Endodermal cell (in vitro differentiated cells): ENCODE data around the gene SHANK1. TPM values are rescaled to one million over a fixed set of nuclear protein-coding genes. Genes with fewer than 3 reads are reported as not detected.

ENCODE experiments used
- DNase-seq: peaks from one replicate; pipeline ENCODE4 v3.0.0-alpha.2; 2017
- H3K27ac ChIP-seq: 2 replicates; pipeline ENCODE4 v1.5.1; 2013; ENCODE audit warnings: mild to moderate bottlenecking, low read depth, low read length, moderate library complexity
- H3K27me3 ChIP-seq: 2 replicates; pipeline ENCODE4 v1.6.1; 2013; ENCODE audit warnings: mild to moderate bottlenecking, low read length, moderate library complexity; ENCODE audit not compliant: insufficient read depth, control insufficient read depth, poor library complexity, severe bottlenecking
- H3K36me3 ChIP-seq: 2 replicates; pipeline ENCODE4 v1.7.0; 2013; ENCODE audit warnings: mild to moderate bottlenecking, low read length, moderate library complexity; ENCODE audit not compliant: control insufficient read depth, insufficient read depth
- H3K4me1 ChIP-seq: one replicate; pipeline ENCODE4 v1.7.0; 2013; ENCODE audit warnings: low read length; ENCODE audit not compliant: control insufficient read depth, insufficient read depth
- H3K4me3 ChIP-seq: 2 replicates; pipeline ENCODE4 v1.5.1; 2013; ENCODE audit warnings: mild to moderate bottlenecking, low read length, moderate library complexity
- H3K9ac ChIP-seq: 2 replicates; pipeline ENCODE4 v1.6.1; 2013; ENCODE audit warnings: mild to moderate bottlenecking, low read length, moderate library complexity; ENCODE audit not compliant: poor library complexity, severe bottlenecking; ENCODE audit errors: extremely low read depth
- H3K9me3 ChIP-seq: 2 replicates; pipeline ENCODE4 v1.6.1; 2013; ENCODE audit warnings: mild to moderate bottlenecking, low read length, moderate library complexity; ENCODE audit not compliant: control insufficient read depth
- H3K27ac Mint-ChIP-seq: 2 replicates; pipeline ENCODE4 v1.8.0; 2020; ENCODE audit warnings: mixed read lengths
- H3K27me3 Mint-ChIP-seq: 2 replicates; pipeline ENCODE4 v1.8.0; 2021; ENCODE audit warnings: mild to moderate bottlenecking, mixed read lengths; ENCODE audit not compliant: insufficient read depth
- H3K36me3 Mint-ChIP-seq: 2 replicates; pipeline ENCODE4 v1.8.0; 2020; ENCODE audit warnings: low read depth, mixed read lengths
- H3K4me1 Mint-ChIP-seq: 2 replicates; pipeline ENCODE4 v1.8.0; 2020; ENCODE audit warnings: mixed read lengths
- H3K4me3 Mint-ChIP-seq: 2 replicates; pipeline ENCODE4 v1.8.0; 2020; ENCODE audit warnings: mild to moderate bottlenecking, moderate library complexity, mixed read lengths
- H3K9me3 Mint-ChIP-seq: 2 replicates; pipeline ENCODE4 v1.8.0; 2020; ENCODE audit warnings: mild to moderate bottlenecking, mixed read lengths
- WGBS, 2 experiments: methylation state at CpG; one replicate each; pipeline versions ENCODE4 v1.1.5 to v1.1.7; 2013; ENCODE audit warnings: missing lambda C conversion rate in 2 of 2, mixed read lengths in 1 of 2; ENCODE audit not compliant: insufficient coverage in 1 of 2, insufficient read length in 1 of 2; 5-methylcytosine and 5-hydroxymethylcytosine counted together
- total RNA-seq, 2 donors: library from RNA; stranded (reverse); fragmentation: NEBNext Ultra II Directional in 1 of 2; extraction: Animal tissue kit (Norgen Biotek cat#: 25700) in 1 of 2; gene quantifications; 2 replicates in 1 of 2; 3 replicates in 1 of 2; pipeline ENCODE4 v1.2.1, GENCODE V29; 2021
- TF ChIP-seq, protein P1 (sequence below): fragments of 200-600 bp; sonication (generic); conservative IDR thresholded peaks from 2 replicates; pipeline ENCODE4 v1.5.0; 2021; ENCODE audit warnings: antibody characterized with exemption, mild to moderate bottlenecking

The SHANK1 gene
- total RNA-seq, 2 donors from 2014 or later, result 1.6 to 1.9 TPM

- no peak overlapping the region for H3K27ac Mint-ChIP-seq
- peaks cover 58% of the 10 kb centered on the region for H3K27me3 Mint-ChIP-seq
- peaks cover 2% of the 10 kb centered on the region for H3K4me1 Mint-ChIP-seq
- Histone ChIP-seq H3K4me3 (no peak overlapping the region), H3K9me3 (peaks cover 7% of the 10 kb centered on the region), H3K9ac (no peak overlapping the region), H3K36me3 (no peaks in the 10 kb centered on the region), H3K4me1 (no peaks in the 10 kb centered on the region), H3K27me3 (no peaks in the 10 kb centered on the region), H3K27ac (no peak overlapping the region)
- no peak for DNase-seq
- H3K9me3 Mint-ChIP-seq, result no peaks in the 10 kb centered on the region
- 86 to 97% methylated on average over 5 to 7 of the region's 7 CpGs for WGBS, 2 experiments
- no peaks in the 10 kb centered on the region for H3K36me3 Mint-ChIP-seq
- no peak overlapping the region for H3K4me3 Mint-ChIP-seq
- TF ChIP-seq, protein P1, sequence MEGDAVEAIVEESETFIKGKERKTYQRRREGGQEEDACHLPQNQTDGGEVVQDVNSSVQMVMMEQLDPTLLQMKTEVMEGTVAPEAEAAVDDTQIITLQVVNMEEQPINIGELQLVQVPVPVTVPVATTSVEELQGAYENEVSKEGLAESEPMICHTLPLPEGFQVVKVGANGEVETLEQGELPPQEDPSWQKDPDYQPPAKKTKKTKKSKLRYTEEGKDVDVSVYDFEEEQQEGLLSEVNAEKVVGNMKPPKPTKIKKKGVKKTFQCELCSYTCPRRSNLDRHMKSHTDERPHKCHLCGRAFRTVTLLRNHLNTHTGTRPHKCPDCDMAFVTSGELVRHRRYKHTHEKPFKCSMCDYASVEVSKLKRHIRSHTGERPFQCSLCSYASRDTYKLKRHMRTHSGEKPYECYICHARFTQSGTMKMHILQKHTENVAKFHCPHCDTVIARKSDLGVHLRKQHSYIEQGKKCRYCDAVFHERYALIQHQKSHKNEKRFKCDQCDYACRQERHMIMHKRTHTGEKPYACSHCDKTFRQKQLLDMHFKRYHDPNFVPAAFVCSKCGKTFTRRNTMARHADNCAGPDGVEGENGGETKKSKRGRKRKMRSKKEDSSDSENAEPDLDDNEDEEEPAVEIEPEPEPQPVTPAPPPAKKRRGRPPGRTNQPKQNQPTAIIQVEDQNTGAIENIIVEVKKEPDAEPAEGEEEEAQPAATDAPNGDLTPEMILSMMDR, result no peak
Measured at GRCh38 chr19:50735869-50736268, 16.3 kb upstream of the SHANK1 start.

DNA sequence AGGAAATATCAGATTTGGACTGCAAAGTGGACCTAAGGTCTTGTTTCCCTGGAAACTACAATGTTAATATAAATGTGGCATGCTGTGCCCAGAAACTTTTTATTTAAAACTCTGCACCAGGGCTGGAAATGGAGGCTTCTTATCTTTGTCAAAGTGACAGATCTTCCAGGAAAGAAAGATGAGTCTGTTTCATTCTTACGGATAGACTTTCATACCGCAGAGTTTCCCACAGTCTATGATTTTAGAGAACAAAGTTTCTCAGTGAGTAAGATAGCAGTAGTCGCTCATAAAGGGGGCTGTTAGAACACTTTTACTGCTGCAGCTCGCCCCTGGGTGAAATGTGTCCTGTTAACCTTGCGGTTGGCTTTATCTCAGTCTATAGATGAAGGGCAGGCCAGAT is 10.3 kb upstream of the SHANK1 start:
- peaks cover 40% of the 10 kb centered on the region for H3K27me3 Mint-ChIP-seq
- H3K36me3 Mint-ChIP-seq, result no peaks in the 10 kb centered on the region
- Histone ChIP-seq H3K27me3 (no peaks in the 10 kb centered on the region), H3K4me1 (no peaks in the 10 kb centered on the region), H3K9me3 (peaks cover 7% of the 10 kb centered on the region), H3K4me3 (no peak overlapping the region), H3K9ac (no peak overlapping the region), H3K36me3 (no peaks in the 10 kb centered on the region), H3K27ac (no peak overlapping the region)
- no peak overlapping the region for H3K4me3 Mint-ChIP-seq
- peaks cover 1% of the 10 kb centered on the region for H3K9me3 Mint-ChIP-seq
- H3K4me1 Mint-ChIP-seq, result peaks cover 1% of the 10 kb centered on the region
- 80% methylated on average over 4 to 5 of the region's 5 CpGs for WGBS, 2 experiments
- no peak for DNase-seq
- TF ChIP-seq, protein P1, result no peak
- H3K27ac Mint-ChIP-seq, result no peak overlapping the region

- peaks cover 1% of the 10 kb centered on the region for H3K9me3 Mint-ChIP-seq
- Histone ChIP-seq H3K4me3 (no peak overlapping the region), H3K27ac (peak overlapping the region; percentile 16), H3K36me3 (no peaks in the 10 kb centered on the region), H3K27me3 (peaks cover 9% of the 10 kb centered on the region), H3K4me1 (no peaks in the 10 kb centered on the region), H3K9me3 (peaks cover 7% of the 10 kb centered on the region), H3K9ac (no peak overlapping the region)
- peaks cover 5% of the 10 kb centered on the region for H3K4me1 Mint-ChIP-seq
- H3K36me3 Mint-ChIP-seq, result no peaks in the 10 kb centered on the region
- 28 to 51% methylated on average over 19 to 39 of the region's 39 CpGs for WGBS, 2 experiments
- peak; percentile 99 for DNase-seq
- TF ChIP-seq, protein P1, result no peak
- H3K27me3 Mint-ChIP-seq, result peaks cover 39% of the 10 kb centered on the region
- peak overlapping the region; percentile 42 for H3K4me3 Mint-ChIP-seq
- H3K27ac Mint-ChIP-seq, result peak overlapping the region; percentile 93
Measured at GRCh38 chr19:50728084-50728737, 8.6 kb upstream of the SHANK1 start.
